ENCODE measurements around the gene RGN.
A peak's percentile ranks its signal among the peaks of the same experiment; 100 is the strongest.
"Not testable (repeated sequence)": the region's sequence is repeated elsewhere in the genome, so short reads cannot be mapped to it uniquely, and the experiment has no call there.

Gene RGN

DNA sequence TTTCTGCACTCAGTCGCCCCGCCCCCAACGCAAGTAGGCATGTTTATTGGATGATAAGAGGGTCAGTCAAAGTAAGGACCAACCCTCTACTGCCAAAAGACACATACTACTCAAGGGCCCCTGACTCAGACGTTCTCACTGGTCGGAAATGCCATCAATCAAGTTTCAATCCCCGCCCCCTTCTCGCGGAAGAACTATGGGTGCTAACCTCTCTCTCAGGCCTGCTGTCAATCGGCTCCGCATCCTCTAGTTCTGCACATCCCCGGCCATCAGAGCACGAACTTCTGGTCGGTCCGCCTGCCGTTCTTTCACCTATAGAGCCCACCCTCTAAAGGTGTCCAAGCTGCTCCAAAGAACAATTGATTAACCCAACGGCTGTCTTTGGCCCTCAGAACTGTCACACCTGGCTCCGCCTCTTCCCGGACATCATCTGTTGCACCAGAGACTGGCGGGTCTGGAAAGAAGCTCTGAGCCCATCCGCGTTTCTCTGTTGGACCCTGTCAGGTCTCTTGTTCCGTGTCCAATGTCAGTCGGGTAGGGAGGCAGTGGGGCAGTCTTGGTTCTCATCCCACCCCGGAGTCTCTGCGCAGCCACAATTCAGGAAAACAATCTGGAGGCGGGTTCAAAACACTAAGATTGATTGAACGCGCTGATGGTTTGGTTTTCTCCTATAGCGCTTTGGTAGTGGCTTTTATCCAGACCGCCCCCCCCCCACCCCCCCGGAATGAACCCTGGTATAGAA lies 51.1 kb downstream of the RGN start:
- peak; percentile 76 for DNase-seq

DNA sequence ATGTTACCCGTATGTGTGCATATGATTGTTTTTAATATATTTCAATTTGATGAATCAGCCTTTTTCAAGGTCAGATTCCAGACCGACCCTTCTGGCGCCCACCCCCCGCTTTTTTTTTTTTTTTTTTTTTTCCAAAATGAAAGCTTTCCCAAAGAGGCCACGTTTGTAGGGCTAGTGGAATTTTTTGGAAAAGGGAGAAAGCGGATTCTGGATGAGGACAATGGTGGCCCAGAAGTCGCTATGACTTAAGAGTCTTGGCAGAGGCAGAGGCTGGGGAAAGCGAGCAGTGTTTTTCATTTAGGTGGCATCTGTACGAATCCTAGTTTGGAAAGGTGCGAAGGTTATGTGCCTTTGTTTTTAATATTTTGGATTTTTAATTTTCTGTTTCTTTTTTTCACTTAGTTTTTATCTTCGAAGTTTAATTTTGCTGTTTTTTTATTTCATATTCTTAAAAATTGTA lies 51.7 kb downstream of the RGN start:
- no peak for DNase-seq

DNA sequence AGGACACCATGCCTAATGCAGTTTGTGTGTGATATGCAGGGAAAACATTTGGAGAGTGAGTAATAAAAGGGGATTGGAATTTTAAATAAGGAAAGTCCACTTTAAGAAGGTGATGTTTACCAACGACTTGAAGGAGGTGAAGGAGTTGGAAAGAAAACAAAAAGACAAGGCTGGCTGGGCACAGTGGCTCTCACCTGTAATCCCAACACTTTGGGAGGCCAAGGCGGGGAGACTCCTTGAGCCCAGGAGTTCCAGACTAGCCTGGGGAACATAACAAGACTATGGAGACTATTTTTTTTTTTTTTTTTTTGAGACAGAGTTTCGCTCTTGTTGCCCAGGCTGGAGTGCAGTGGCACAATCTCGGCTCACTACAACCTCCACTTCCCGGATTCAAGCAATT lies 55.2 kb downstream of the RGN start:
- no peak for DNase-seq

DNA sequence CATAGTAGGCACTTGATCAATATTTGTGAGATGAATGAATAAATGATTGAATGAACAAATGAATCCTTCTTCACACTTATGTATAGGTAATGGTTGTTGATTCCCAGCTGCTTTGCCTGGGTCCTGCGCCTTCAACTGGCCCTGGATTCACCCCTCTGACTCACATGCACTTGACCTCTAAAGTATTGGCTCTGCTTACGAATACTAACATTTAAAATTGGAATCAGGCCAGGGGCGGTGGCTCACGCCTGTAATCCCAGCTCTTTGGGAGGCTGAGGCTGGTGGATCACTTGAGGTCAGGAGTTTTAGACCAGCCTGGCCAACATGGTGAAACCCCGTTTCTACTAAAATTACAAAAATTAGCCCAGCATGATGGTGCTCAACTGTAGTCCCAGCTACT lies 57.4 kb downstream of the RGN start:
- DNase-seq = not testable (repeated sequence)

DNA sequence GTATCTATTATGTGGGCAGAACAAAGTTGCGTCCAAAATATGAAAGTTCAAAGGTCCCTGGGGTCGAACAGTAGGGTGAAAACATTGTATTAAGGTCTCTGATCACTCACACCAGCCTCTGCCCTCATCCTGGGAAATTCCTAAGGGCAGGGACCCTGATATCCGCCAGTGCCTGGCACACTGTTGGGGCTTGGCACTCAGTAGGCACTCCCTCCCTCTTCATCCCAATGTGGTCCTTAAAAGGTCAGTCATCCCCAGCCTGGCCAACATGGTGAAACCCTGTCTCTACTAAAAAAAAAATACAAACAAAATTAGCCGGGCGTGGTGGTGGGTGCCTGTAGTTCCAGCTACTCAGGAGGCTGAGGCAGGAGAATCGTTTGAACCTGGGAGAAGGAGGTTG lies 59.9 kb downstream of the RGN start:
- no peak for DNase-seq
